ENCODE measurements around the gene MEIKIN.
"Not testable (repeated sequence)": the region's sequence is repeated elsewhere in the genome, so short reads cannot be mapped to it uniquely, and the experiment has no call there.

MEIKIN gene

GRCh38 chr5:131902266-131902665 is 43.2 kb downstream of the MEIKIN start:
- DNase-seq: not testable (repeated sequence)

- DNase-seq: no peak
These were observed 45.8 kb downstream of the MEIKIN start for GRCh38 chr5:131899686-131900085.

- DNase-seq: no peak
These were observed 61.5 kb downstream of the MEIKIN start for GRCh38 chr5:131883984-131884383.

- no peak for DNase-seq
These were observed 65.8 kb downstream of the MEIKIN start for GRCh38 chr5:131879705-131880104.

GRCh38 chr5:131877873-131878272 is 67.6 kb downstream of the MEIKIN start:
- no peak for DNase-seq

GRCh38 chr5:131871251-131871650 is 74.2 kb downstream of the MEIKIN start:
- DNase-seq: not testable (repeated sequence)

- DNase-seq: no peak
These were observed 77.9 kb downstream of the MEIKIN start for GRCh38 chr5:131867524-131867923.

GRCh38 chr5:131863700-131864099 is 81.8 kb downstream of the MEIKIN start:
- DNase-seq: no peak

- DNase-seq: no peak
These were observed 88.1 kb downstream of the MEIKIN start for GRCh38 chr5:131857388-131857787.

- DNase-seq: no peak
These were observed 90.0 kb downstream of the MEIKIN start for GRCh38 chr5:131855452-131855851.

- no peak for DNase-seq
These were observed 91.3 kb downstream of the MEIKIN start for GRCh38 chr5:131854134-131854533.

- no peak for DNase-seq
These were observed 96.8 kb downstream of the MEIKIN start for GRCh38 chr5:131848662-131849061.

GRCh38 chr5:131846536-131846935 is 98.9 kb downstream of the MEIKIN start:
- DNase-seq: no peak

- no peak for DNase-seq
These were observed 99.6 kb downstream of the MEIKIN start for GRCh38 chr5:131845828-131846227.

GRCh38 chr5:131842971-131843370 is 102.5 kb downstream of the MEIKIN start:
- DNase-seq: not testable (repeated sequence)

GRCh38 chr5:131832702-131833101 is 112.8 kb downstream of the MEIKIN start:
- DNase-seq: not testable (repeated sequence)

GRCh38 chr5:131825404-131826013 is 120.0 kb downstream of the MEIKIN start:
- no peak for DNase-seq

- no peak for DNase-seq
These were observed 120.8 kb downstream of the MEIKIN start for GRCh38 chr5:131824631-131825030.

- DNase-seq: no peak
These were observed 124.2 kb downstream of the MEIKIN start for GRCh38 chr5:131821221-131821620.

- DNase-seq: no peak
These were observed 127.3 kb downstream of the MEIKIN start for GRCh38 chr5:131818001-131818724.

GRCh38 chr5:131814990-131815389 is 130.5 kb downstream of the MEIKIN start:
- no peak for DNase-seq

- DNase-seq: no peak
These were observed 132.9 kb downstream of the MEIKIN start for GRCh38 chr5:131812371-131813160.

- DNase-seq: no peak
These were observed 134.8 kb downstream of the MEIKIN start for GRCh38 chr5:131810510-131811249.
